H1 (cell line): ENCODE results near the gene EPB41L4B. TPM values are rescaled to one million over a fixed set of nuclear protein-coding genes. Genes with fewer than 3 reads are reported as not detected.

ENCODE experiments used
- CHD7 ChIP-seq: fragments of 300-600 bp; sonication (generic); IDR thresholded peaks from 2 replicates; pipeline ENCODE4 v1.7.1; 2012; ENCODE audit warnings: low read length, moderate library complexity, mild to moderate bottlenecking, inconsistent platforms; ENCODE audit not compliant: insufficient replicate concordance
- KDM4A ChIP-seq: IDR thresholded peaks from one replicate; pipeline ENCODE4 v1.7.1; 2012; ENCODE audit warnings: low read depth, mild to moderate bottlenecking, moderate library complexity, low read length, inconsistent platforms; ENCODE audit not compliant: severe bottlenecking
- PHF8 ChIP-seq: fragments of 200-600 bp; sonication (generic); conservative IDR thresholded peaks from 2 replicates; pipeline ENCODE4 v1.7.1; 2012; ENCODE audit warnings: low read depth, mild to moderate bottlenecking, inconsistent platforms, low read length, moderate library complexity
- RBBP5 ChIP-seq: IDR thresholded peaks from 2 replicates; pipeline ENCODE4 v1.7.1; 2012; ENCODE audit warnings: low read depth, mild to moderate bottlenecking, inconsistent platforms, low read length, moderate library complexity, borderline replicate concordance
- SUZ12 ChIP-seq: fragments of 200-600 bp; sonication (generic); IDR thresholded peaks from 2 replicates; pipeline ENCODE4 v1.6.1; 2012; ENCODE audit warnings: mild to moderate bottlenecking, inconsistent platforms, low read length, moderate library complexity, mixed read lengths
- TCF12 ChIP-seq: IDR thresholded peaks from 2 replicates; pipeline ENCODE4 v1.6.1; 2011; ENCODE audit warnings: low read depth, mild to moderate bottlenecking, low read length
- YY1 ChIP-seq: IDR thresholded peaks from 2 replicates; pipeline ENCODE4 v1.6.1; 2011; ENCODE audit warnings: low read depth, mild to moderate bottlenecking, low read length
- polyA plus RNA-seq, 7 experiments: library from polyadenylated mRNA; depleted of rRNA in 3 of 7; stranded (reverse) in 5 of 7; unstranded in 2 of 7; fragments of >200 nt in 5 of 7; fragments of 200-250 nt in 2 of 7; gene quantifications; 1 replicate in 5 of 7; 2 replicates in 1 of 7; 4 replicates in 1 of 7; pipeline versions ENCODE4 v1.2.1 to v1.2.3, GENCODE V29; 2011 to 2013; ENCODE audit warnings: missing spikeins in 2 of 7, mixed read lengths in 2 of 7
- total RNA-seq: library from RNA; stranded (reverse); fragmentation: NEBNext Ultra II Directional; extraction: Animal tissue kit (Norgen Biotek cat#: 25700); gene quantifications from 2 replicates; pipeline ENCODE4 v1.2.1, GENCODE V29; 2021

The EPB41L4B gene
- total and polyA plus RNA-seq, 2 of the 8 experiments (the other 6 are each of a cell fraction or from before 2014, with no cell fraction given) = 11.9 to 25.0 TPM

- no peak for TF ChIP-seq CHD7
- peak; percentile 53; the same call in 1 of the 2 replicates for TF ChIP-seq RBBP5
- TF ChIP-seq TCF12 = no peak
- 0 out of 2 replicates have a peak, but pooled peaks have one; percentile 48 for TF ChIP-seq PHF8
- no peak for TF ChIP-seq YY1
- TF ChIP-seq SUZ12 = peak; percentile 50; the same call in 1 of the 2 replicates
- peak; percentile 82 for TF ChIP-seq KDM4A
These were observed 153.9 kb downstream of the EPB41L4B start, which contains the start of gene FRRS1L (continued) for GRCh38 chr9:109166771-109167601.
